K562 (cell line): ENCODE results near the gene IL25. TPM values are rescaled to one million over a fixed set of nuclear protein-coding genes. Genes with fewer than 3 reads are reported as not detected.
"Not testable (repeated sequence)": the region's sequence is repeated elsewhere in the genome, so short reads cannot be mapped to it uniquely, and the experiment has no call there.

ENCODE experiments used
- ATAC-seq: fragments of 200-7000 bp; cut with Tn5 transposase; 3 replicates; pipeline ENCODE4 v1.9.1; 2020; ENCODE audit warnings: moderate library complexity
- BruUV-seq: library from RNA; stranded (reverse); fragments of 400-500 nt; replicated peaks from 2 replicates; lab custom pipeline; 2021; lab: Mats Ljungman, UMichigan
- CTCF ChIA-PET: fragments of 300-600 bp; formaldehyde crosslinking; extraction: SDS; loops from one replicate; lab custom pipeline; 2021; ENCODE audit warnings: low intra/inter-chr PET ratio; lab: Yijun Ruan, JAX
- POLR2A ChIA-PET: fragments of 300-600, 350-650 bp; sonication (Branson Sonifier 250); formaldehyde crosslinking; extraction: SDS; loops from one replicate; lab custom pipeline; 2021; ENCODE audit warnings: antibody characterized with exemption, inconsistent platforms; lab: Yijun Ruan, JAX
- DNase-seq, 4 experiments: peaks; one replicate each; pipeline versions ENCODE4 v3.0.0 to v3.0.0-alpha.2; 2011 to 2018; ENCODE audit warnings: low spot score in 3 of 4, mixed read lengths in 3 of 4; ENCODE audit errors: extremely low read depth in 1 of 4
- FAIRE-seq: peaks from 2 replicates; lab custom pipeline; 2011; peaks lifted over from hg19 to GRCh38; lab: Jason Lieb, UNC
- H2AFZ ChIP-seq: 2 replicates; pipeline ENCODE4 v1.6.0; 2011; ENCODE audit warnings: low read depth, low read length, control low read depth, inconsistent platforms
- H3K27ac ChIP-seq: fragments of 200-600 bp; 3 replicates; pipeline ENCODE4 v1.8.0; 2011; ENCODE audit warnings: low read depth, mild to moderate bottlenecking, control low read depth, inconsistent platforms, low read length, moderate library complexity, mixed read lengths; ENCODE audit errors: extremely low read depth
- H3K27me3 ChIP-seq, 2 experiments: fragments of 300-600 bp in 1 of 2; 2 replicates in 1 of 2; 3 replicates in 1 of 2; pipeline versions ENCODE4 v1.6.0 to v1.8.0; 2011; ENCODE audit warnings: inconsistent platforms in 2 of 2, low read length in 2 of 2, mild to moderate bottlenecking in 1 of 2, mixed read lengths in 1 of 2, moderate library complexity in 1 of 2; ENCODE audit not compliant: control insufficient read depth in 2 of 2, insufficient read depth in 2 of 2
- H3K36me3 ChIP-seq: fragments of 300-600 bp; 3 replicates; pipeline ENCODE4 v1.8.0; 2011; ENCODE audit warnings: mild to moderate bottlenecking, low read length, inconsistent platforms; ENCODE audit not compliant: control insufficient read depth, insufficient read depth
- H3K4me1 ChIP-seq, 2 experiments: fragments of 200-600 bp in 1 of 2; replicated peaks in 1 of 2; 2 replicates in 1 of 2; 3 replicates in 1 of 2; pipeline versions ENCODE4 v1.5.1 to v1.8.0; 2011; ENCODE audit warnings: inconsistent platforms in 2 of 2, low read length in 2 of 2, mild to moderate bottlenecking in 1 of 2, mixed read lengths in 1 of 2, moderate library complexity in 1 of 2; ENCODE audit not compliant: control insufficient read depth in 2 of 2, insufficient read depth in 2 of 2
- H3K4me2 ChIP-seq: 2 replicates; pipeline ENCODE4 v1.6.1; 2011; ENCODE audit warnings: low read length, control low read depth, inconsistent platforms, mixed read lengths; ENCODE audit not compliant: insufficient read depth
- H3K4me3 ChIP-seq: fragments of 200-600 bp; sonication (generic), shearing (Covaris generic); 2 replicates; pipeline ENCODE4 v1.5.1; 2016; ENCODE audit warnings: control low read depth, inconsistent platforms
- H3K79me2 ChIP-seq: fragments of 200-600 bp; 3 replicates; pipeline ENCODE4 v1.8.0; 2011; ENCODE audit warnings: low read length, inconsistent platforms; ENCODE audit not compliant: control insufficient read depth, insufficient read depth
- H3K9ac ChIP-seq, 2 experiments: 2 replicates each; pipeline versions ENCODE4 v1.6.0 to v1.6.1; 2011; ENCODE audit warnings: low read depth in 2 of 2, low read length in 2 of 2, control low read depth in 1 of 2, inconsistent platforms in 1 of 2, mild to moderate bottlenecking in 1 of 2, mixed read lengths in 1 of 2; ENCODE audit not compliant: insufficient read depth in 1 of 2
- H3K9me1 ChIP-seq: one replicate; pipeline ENCODE4 v1.6.0; 2011; ENCODE audit warnings: inconsistent platforms, mild to moderate bottlenecking, low read length, moderate library complexity; ENCODE audit not compliant: control insufficient read depth, insufficient read depth
- H3K9me3 ChIP-seq: replicated peaks from 2 replicates; pipeline ENCODE4 v1.5.1; 2011; ENCODE audit warnings: low read depth, low read length, inconsistent platforms; ENCODE audit not compliant: control insufficient read depth, insufficient read depth
- H4K20me1 ChIP-seq: replicated peaks from 2 replicates; pipeline ENCODE4 v1.6.1; 2011; ENCODE audit warnings: low read length, inconsistent platforms, mixed read lengths; ENCODE audit not compliant: control insufficient read depth, insufficient read depth
- BMI1 ChIP-seq: fragments of 150-350 bp; IDR thresholded peaks from 2 replicates; pipeline ENCODE4 v1.6.1; 2014; ENCODE audit warnings: low read length
- ERF ChIP-seq: fragments of 450-650 bp; formaldehyde crosslinking; IDR thresholded peaks from 2 replicates; pipeline ENCODE4 v1.4.0; 2020; ENCODE audit warnings: mild to moderate bottlenecking, mixed read lengths
- FOSL1 ChIP-seq: fragments of 200-800 bp; sonication (Bioruptor generic); conservative IDR thresholded peaks from 2 replicates; pipeline ENCODE4 v1.6.1; 2016; ENCODE audit warnings: missing genetic modification characterization, missing compliant biosample characterization
- KDM4B ChIP-seq, 2 experiments: fragments of 450-650 bp in 1 of 2; sonication (generic) in 1 of 2; IDR thresholded peaks; 2 replicates each; pipeline ENCODE4 v1.6.1; 2016 to 2017; ENCODE audit warnings: borderline replicate concordance in 2 of 2, antibody characterized with exemption in 1 of 2, low read depth in 1 of 2, mild to moderate bottlenecking in 1 of 2
- MCM5 ChIP-seq: fragments of 450-650 bp; IDR thresholded peaks from 2 replicates; pipeline ENCODE4 v1.6.1; 2016; ENCODE audit warnings: low read depth
- MTA2 ChIP-seq: fragments of 450-650 bp; IDR thresholded peaks from 2 replicates; pipeline ENCODE4 v1.6.1; 2016; ENCODE audit warnings: low read depth
- NFIX ChIP-seq: fragments of 250-450 bp; sonication (Bioruptor Pico); IDR thresholded peaks from 2 replicates; pipeline ENCODE4 v1.4.0; 2020; ENCODE audit warnings: low read depth, mild to moderate bottlenecking, moderate library complexity
- PML ChIP-seq: IDR thresholded peaks from 2 replicates; pipeline ENCODE4 v1.6.1; 2012; ENCODE audit warnings: low read length, inconsistent platforms
- TRIM28 ChIP-seq: fragments of 450-650 bp; IDR thresholded peaks from 2 replicates; pipeline ENCODE4 v1.6.1; 2017
- ZBED1 ChIP-seq: IDR thresholded peaks from 2 replicates; pipeline ENCODE4 v1.6.1; 2014
- ZKSCAN3 ChIP-seq: fragments of 250-450 bp; sonication (Bioruptor Pico); IDR thresholded peaks from 2 replicates; pipeline ENCODE4 v1.4.0; 2020
- ZNF174 ChIP-seq: fragments of 250-450 bp; sonication (Bioruptor Pico); IDR thresholded peaks from 2 replicates; pipeline ENCODE4 v1.4.0; 2020; ENCODE audit warnings: mild to moderate bottlenecking
- WGBS: fragments of 100-300 bp; shearing (Covaris generic); methylation state at CpG from one replicate; pipeline ENCODE4 v1.1.6; 2016; ENCODE audit warnings: low coverage, mixed read lengths; ENCODE audit not compliant: insufficient coverage; ENCODE audit errors: missing lambda C conversion rate; 5-methylcytosine and 5-hydroxymethylcytosine counted together
- in situ Hi-C: fragments of 300-500 bp; cut with MboI; formaldehyde crosslinking; loops from 4 replicates; pipeline ENCODE4 v1.15.0; 2018; ENCODE audit warnings: inconsistent platforms, mixed read lengths
- intact Hi-C: fragments of 100-400 bp; cut with micrococcal nuclease; formaldehyde crosslinking; loops from 2 replicates; pipeline ENCODE4 v1.14.2; 2022
- polyA plus RNA-seq, 8 experiments: library from polyadenylated mRNA; depleted of rRNA in 4 of 8; stranded (reverse) in 5 of 8; unstranded in 3 of 8; fragments of >200 nt; fragmentation: Nextera tagmentation in 2 of 8; fragmentation: Illumina TruSeq in 1 of 8; extraction: Ambion mirVana in 2 of 8; extraction: Trizol in 1 of 8; gene quantifications; 2 replicates each; pipeline versions ENCODE4 v1.2.1 to v1.2.3, GENCODE V29; 2011 to 2014; ENCODE audit warnings: inconsistent platforms in 1 of 8, missing spikeins in 1 of 8
- total RNA-seq, 7 experiments: library from RNA; depleted of rRNA in 6 of 7; stranded (reverse); fragments of >200 nt in 6 of 7; fragmentation: Illumina TruSeq in 2 of 7; extraction: Trizol in 2 of 7; gene quantifications; 2 replicates each; pipeline versions ENCODE4 v1.2.1 to v1.2.3, GENCODE V29; 2011 to 2021; ENCODE audit warnings: low replicate concordance in 1 of 7
- TF ChIP-seq, protein P1 (sequence below): fragments of 450-650 bp; conservative IDR thresholded peaks from 2 replicates; pipeline ENCODE4 v1.6.1; 2016; ENCODE audit warnings: missing genetic modification characterization, low read depth, mild to moderate bottlenecking, control low read depth, missing compliant biosample characterization
- TF ChIP-seq, protein P2 (sequence below): fragments of 250-450 bp; sonication (Bioruptor Pico); IDR thresholded peaks from 2 replicates; pipeline ENCODE4 v1.8.0; 2022; ENCODE audit warnings: moderate library complexity, mild to moderate bottlenecking, inconsistent platforms

The IL25 gene
- total and polyA plus RNA-seq, 9 of the 15 experiments (the other 6 are each of a cell fraction or from before 2014, with no cell fraction given), result not detected

DNA sequence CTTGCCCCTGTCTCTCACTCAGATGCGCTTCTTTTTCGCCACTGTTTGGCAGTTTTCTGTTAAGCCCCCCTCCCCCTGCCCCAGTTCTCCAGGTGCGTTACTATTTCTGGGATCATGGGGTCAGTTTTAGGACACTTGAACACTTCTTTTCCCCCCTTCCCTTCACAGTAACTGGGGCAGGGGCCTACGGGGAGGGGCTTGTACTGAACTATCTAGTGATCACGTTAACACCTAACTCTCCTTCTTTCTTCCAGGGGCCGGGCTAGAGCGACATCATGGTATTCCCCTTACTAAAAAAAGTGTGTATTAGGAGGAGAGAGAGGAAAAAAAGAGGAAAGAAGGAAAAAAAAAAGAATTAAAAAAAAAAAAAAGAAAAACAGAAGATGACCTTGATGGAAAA, 47.6 kb upstream of the IL25 start:
- FAIRE-seq, result no peak
- BruUV-seq, result no TSS peak

DNA sequence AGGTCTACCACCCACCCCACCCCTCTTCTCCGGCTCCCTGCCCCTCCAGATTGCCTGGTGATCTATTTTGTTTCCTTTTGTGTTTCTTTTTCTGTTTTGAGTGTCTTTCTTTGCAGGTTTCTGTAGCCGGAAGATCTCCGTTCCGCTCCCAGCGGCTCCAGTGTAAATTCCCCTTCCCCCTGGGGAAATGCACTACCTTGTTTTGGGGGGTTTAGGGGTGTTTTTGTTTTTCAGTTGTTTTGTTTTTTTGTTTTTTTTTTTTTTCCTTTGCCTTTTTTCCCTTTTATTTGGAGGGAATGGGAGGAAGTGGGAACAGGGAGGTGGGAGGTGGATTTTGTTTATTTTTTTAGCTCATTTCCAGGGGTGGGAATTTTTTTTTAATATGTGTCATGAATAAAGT, 46.9 kb upstream of the IL25 start:
- ATAC-seq, H3K9ac ChIP-seq, H4K20me1 ChIP-seq, H3K4me3 ChIP-seq, H3K9me1 ChIP-seq, H3K27ac ChIP-seq, CTCF ChIA-PET, in situ Hi-C loops, H3K9me3 ChIP-seq, H3K27me3 ChIP-seq, BruUV-seq, H3K4me2 ChIP-seq, DNase-seq, H3K4me1 ChIP-seq, H2AFZ ChIP-seq, FAIRE-seq: not testable (repeated sequence)
- Histone ChIP-seq H3K79me2 (peaks cover 29% of the 10 kb centered on the region), H3K36me3 (peaks cover 43% of the 10 kb centered on the region; the same call in 2 of the 3 replicates)
- 95% methylated on average over 3 of the region's 5 CpGs for WGBS
- POLR2A ChIA-PET, result interaction anchor here (0.6 to 1.6 kb wide), 8 partner anchors 20 to 565 kb away, joined by 3 to 11 read pairs (median 3); partner anchors contain the start of gene OXA1L
- intact Hi-C loops, result loop anchor here (5.0 to 10.0 kb wide), 3 partner anchors 129 to 558 kb away; partner anchors contain the start of genes OXA1L, THTPA and ZFHX2

More for the DNA sequence above, 47.6 kb upstream of the IL25 start:
- Histone ChIP-seq H3K9me3 (no peaks in the 10 kb centered on the region), H3K27me3 (no peaks in the 10 kb centered on the region), H3K4me3 (no peak overlapping the region), H3K4me1 (peaks cover 10 to 15% of the 10 kb centered on the region in 2 experiments; a peak in 4 of 5 replicates), H4K20me1 (no peaks in the 10 kb centered on the region; the same call in 1 of the 2 replicates), H3K9me1 (no peaks in the 10 kb centered on the region), H3K27ac (no peak overlapping the region), H3K4me2 (no peak overlapping the region), H3K79me2 (peaks cover 33% of the 10 kb centered on the region), H2AFZ (no peak overlapping the region), H3K36me3 (peaks cover 49% of the 10 kb centered on the region; the same call in 2 of the 3 replicates), H3K9ac (no peak overlapping the region)
- no peak for DNase-seq
- POLR2A ChIA-PET, result no interaction called here
- intact Hi-C loops (loop anchor here (5.0 to 10.0 kb wide), 3 partner anchors 130 to 558 kb away; partner anchors contain the start of genes OXA1L, THTPA and ZFHX2), in situ Hi-C loops (no loop called here)
- ATAC-seq, result no peak
- TF ChIP-seq, protein P1, sequence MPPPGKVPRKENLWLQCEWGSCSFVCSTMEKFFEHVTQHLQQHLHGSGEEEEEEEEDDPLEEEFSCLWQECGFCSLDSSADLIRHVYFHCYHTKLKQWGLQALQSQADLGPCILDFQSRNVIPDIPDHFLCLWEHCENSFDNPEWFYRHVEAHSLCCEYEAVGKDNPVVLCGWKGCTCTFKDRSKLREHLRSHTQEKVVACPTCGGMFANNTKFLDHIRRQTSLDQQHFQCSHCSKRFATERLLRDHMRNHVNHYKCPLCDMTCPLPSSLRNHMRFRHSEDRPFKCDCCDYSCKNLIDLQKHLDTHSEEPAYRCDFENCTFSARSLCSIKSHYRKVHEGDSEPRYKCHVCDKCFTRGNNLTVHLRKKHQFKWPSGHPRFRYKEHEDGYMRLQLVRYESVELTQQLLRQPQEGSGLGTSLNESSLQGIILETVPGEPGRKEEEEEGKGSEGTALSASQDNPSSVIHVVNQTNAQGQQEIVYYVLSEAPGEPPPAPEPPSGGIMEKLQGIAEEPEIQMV (tag), result no peak
- TF ChIP-seq NFIX (CRISPR knock-in tag) (no peak), TRIM28 (no peak), FOSL1 (no peak), ERF (CRISPR knock-in tag) (no peak), BMI1 (no peak), MCM5 (no peak), MTA2 (no peak), KDM4B (IDR thresholded peaks at IDR 0.05; ENCODE audit: borderline replicate concordance in 2 of 2, low read depth in 1 of 2) (no peak), ZNF174 (CRISPR knock-in tag) (no peak), PML (no peak), ZBED1 (no peak), ZKSCAN3 (CRISPR knock-in tag) (no peak)
- TF ChIP-seq, protein P2, sequence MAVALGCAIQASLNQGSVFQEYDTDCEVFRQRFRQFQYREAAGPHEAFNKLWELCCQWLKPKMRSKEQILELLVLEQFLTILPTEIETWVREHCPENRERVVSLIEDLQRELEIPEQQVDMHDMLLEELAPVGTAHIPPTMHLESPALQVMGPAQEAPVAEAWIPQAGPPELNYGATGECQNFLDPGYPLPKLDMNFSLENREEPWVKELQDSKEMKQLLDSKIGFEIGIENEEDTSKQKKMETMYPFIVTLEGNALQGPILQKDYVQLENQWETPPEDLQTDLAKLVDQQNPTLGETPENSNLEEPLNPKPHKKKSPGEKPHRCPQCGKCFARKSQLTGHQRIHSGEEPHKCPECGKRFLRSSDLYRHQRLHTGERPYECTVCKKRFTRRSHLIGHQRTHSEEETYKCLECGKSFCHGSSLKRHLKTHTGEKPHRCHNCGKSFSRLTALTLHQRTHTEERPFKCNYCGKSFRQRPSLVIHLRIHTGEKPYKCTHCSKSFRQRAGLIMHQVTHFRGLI, result no peak
- WGBS, result 80% methylated on average over 4 of the region's 7 CpGs
- CTCF ChIA-PET, result no interaction called here
